ENCODE results near the gene RASAL2. TPM values are rescaled to one million over a fixed set of nuclear protein-coding genes. Genes with fewer than 3 reads are reported as not detected.

RASAL2 gene
- total RNA-seq, 1 experiment from 2014 or later, result 22.2 TPM

GRCh38 chr1:178464141-178464540, 370.2 kb downstream of the RASAL2 start:
- H3K36me3 Mint-ChIP-seq (ENCODE audit: insufficient read depth in 1 of 3, low read depth in 3 of 3), result peaks cover 13 to 28% (median 21%) of the 10 kb centered on the region in 3 experiments; a peak in 6 of 7 replicates

More at GRCh38 chr1:178464141-178464540, 370.2 kb downstream of the RASAL2 start:
- Histone ChIP-seq H3K4me2 (ENCODE audit: insufficient read depth, insufficient read length, low read length) (no peak overlapping the region), H3K9me3 (ENCODE audit: control insufficient read depth, low read depth, low read length) (no peaks in the 10 kb centered on the region), H3K23ac (ENCODE audit: insufficient read length, low read depth, low read length) (no peak overlapping the region), H4K20me1 (ENCODE audit: control insufficient read depth, insufficient read depth, insufficient read length) (no peaks in the 10 kb centered on the region), H4K8ac (replicated peaks; ENCODE audit: insufficient read length, low read depth, low read length) (no peak overlapping the region), H4K5ac (ENCODE audit: insufficient read length, low read depth, low read length) (no peak overlapping the region), H2BK12ac (ENCODE audit: insufficient read length, low read depth, low read length) (no peak overlapping the region), H3K14ac (ENCODE audit: insufficient read depth, low read length) (no peak overlapping the region), H2AK5ac (ENCODE audit: insufficient read length, low read length) (no peak overlapping the region), H3T11ph (ENCODE audit: low read length) (no peak overlapping the region), H3K79me2 (ENCODE audit: insufficient read depth, low read length) (no peaks in the 10 kb centered on the region), H2BK5ac (ENCODE audit: insufficient read length, low read length) (no peak overlapping the region), H3K23me2 (ENCODE audit: insufficient read length, low read depth, low read length, poor library complexity, severe bottlenecking) (no peaks in the 10 kb centered on the region), H3K18ac (ENCODE audit: insufficient read length, low read depth, low read length) (no peak overlapping the region), H3K27me3 (ENCODE audit: insufficient read depth, low read length) (no peaks in the 10 kb centered on the region), H3K4me1 (ENCODE audit: insufficient read depth, low read length) (no peaks in the 10 kb centered on the region), H2BK15ac (ENCODE audit: low read depth, low read length) (no peak overlapping the region), H3K4ac (ENCODE audit: low read depth, low read length) (no peak overlapping the region), H2BK120ac (ENCODE audit: low read depth, low read length, poor library complexity, severe bottlenecking) (no peak overlapping the region), H3K56ac (ENCODE audit: insufficient read length, low read depth, low read length) (no peak overlapping the region), H3K79me1 (ENCODE audit: insufficient read depth, low read depth, low read length, poor library complexity, severe bottlenecking) (no peaks in the 10 kb centered on the region), H2AFZ (ENCODE audit: low read length) (no peak overlapping the region), H4K91ac (ENCODE audit: insufficient read length, low read depth, low read length) (no peak overlapping the region), H2BK20ac (ENCODE audit: low read depth, low read length, poor library complexity, severe bottlenecking) (no peak overlapping the region), H3K27ac (ENCODE audit: insufficient read length, low read depth, low read length) (no peak overlapping the region), H3K9ac (ENCODE audit: extremely low read depth, insufficient read length, low read length) (no peak overlapping the region)
- Mint-ChIP-seq H3K4me3 (no peak overlapping the region), H3K4me1 (peaks cover 6% of the 10 kb centered on the region in 2 experiments; a peak in 3 of 4 replicates), H3K27ac (peak overlapping the region in 1 of 3 experiments; percentile 83; a peak in 1 of 7 replicates), H3K27me3 (ENCODE audit: low read depth) (no peaks in the 10 kb centered on the region), H3K9me3 (no peaks in the 10 kb centered on the region)
- TF ChIP-seq CTCF (conservative IDR thresholded peaks at IDR 0.05), result no peak
- WGBS (ENCODE audit: extremely low coverage, insufficient read length, low lambda C conversion rate), result no CpG with 5 or more reads among the region's 1 CpG
- no peak for DNase-seq
